GM12892 (cell line): Measurements from ENCODE around the gene CELA2A.

Experiments
- POLR2A ChIP-seq: IDR thresholded peaks from 2 replicates; pipeline ENCODE4 v1.6.1; 2011; ENCODE audit warnings: low read depth, low read length, control low read depth
- POLR2AphosphoS5 ChIP-seq: IDR thresholded peaks from 2 replicates; pipeline ENCODE4 v1.6.1; 2011; ENCODE audit warnings: low read depth, low read length, control low read depth
- TAF1 ChIP-seq: IDR thresholded peaks from 2 replicates; pipeline ENCODE4 v1.6.1; 2011; ENCODE audit warnings: low read depth, mild to moderate bottlenecking, control low read depth, low read length, borderline replicate concordance

DNA sequence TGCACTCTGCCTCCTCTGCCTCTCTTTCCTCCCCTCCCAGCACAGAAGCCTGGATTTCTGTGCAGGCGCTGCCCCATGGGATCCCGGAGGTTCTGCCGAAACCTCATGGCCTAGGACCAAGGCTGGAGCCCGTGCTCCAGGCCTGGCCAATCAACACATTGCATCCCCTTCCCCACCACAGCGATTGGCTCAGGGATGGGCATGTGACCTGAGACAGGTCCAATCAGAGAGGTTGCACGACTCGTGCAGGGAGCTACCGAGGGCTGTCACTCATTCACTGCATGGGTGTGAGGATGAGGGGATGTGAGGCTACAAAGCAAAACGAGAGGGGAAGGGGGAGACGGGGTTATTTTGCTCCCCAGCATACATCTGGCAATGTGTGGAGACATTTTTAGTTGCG is 16.1 kb downstream of the CELA2A start:
- TF ChIP-seq TAF1 (no peak), POLR2A (no peak), POLR2AphosphoS5 (no peak)
